Measurements from ENCODE around the gene ANKRD6.

ANKRD6 gene

GRCh38 chr6:89660981-89661380 is 228.0 kb downstream of the ANKRD6 start:
- H3K4me3 ChIP-seq (ENCODE audit: low read length), result no peak overlapping the region
- peaks cover 8% of the 10 kb centered on the region for H3K36me3 ChIP-seq (ENCODE audit: control insufficient read depth, insufficient read depth, low read length)
- H3K9ac ChIP-seq (ENCODE audit: low read length), result no peak overlapping the region
- H3K9me3 ChIP-seq (ENCODE audit: control insufficient read depth, low read length), result no peaks in the 10 kb centered on the region
- no peaks in the 10 kb centered on the region for H3K4me1 ChIP-seq (ENCODE audit: control insufficient read depth, insufficient read depth, low read length)
- H3K27me3 ChIP-seq (ENCODE audit: control insufficient read depth, insufficient read depth, low read length), result no peaks in the 10 kb centered on the region

GRCh38 chr6:89661559-89661958 is 228.6 kb downstream of the ANKRD6 start:
- no peak overlapping the region for H3K9ac ChIP-seq (ENCODE audit: low read length)
- no peak overlapping the region for H3K4me3 ChIP-seq (ENCODE audit: low read length)
- no peaks in the 10 kb centered on the region for H3K9me3 ChIP-seq (ENCODE audit: control insufficient read depth, low read length)
- H3K27me3 ChIP-seq (ENCODE audit: control insufficient read depth, insufficient read depth, low read length), result no peaks in the 10 kb centered on the region
- peaks cover 8% of the 10 kb centered on the region for H3K36me3 ChIP-seq (ENCODE audit: control insufficient read depth, insufficient read depth, low read length)
- H3K4me1 ChIP-seq (ENCODE audit: control insufficient read depth, insufficient read depth, low read length), result no peaks in the 10 kb centered on the region

GRCh38 chr6:89662659-89663223 is 229.8 kb downstream of the ANKRD6 start:
- peaks cover 6% of the 10 kb centered on the region for H3K36me3 ChIP-seq (ENCODE audit: control insufficient read depth, insufficient read depth, low read length)
- no peaks in the 10 kb centered on the region for H3K4me1 ChIP-seq (ENCODE audit: control insufficient read depth, insufficient read depth, low read length)
- H3K27me3 ChIP-seq (ENCODE audit: control insufficient read depth, insufficient read depth, low read length), result no peaks in the 10 kb centered on the region
- no peak overlapping the region for H3K4me3 ChIP-seq (ENCODE audit: low read length)
- no peak overlapping the region for H3K9ac ChIP-seq (ENCODE audit: low read length)
- H3K9me3 ChIP-seq (ENCODE audit: control insufficient read depth, low read length), result no peaks in the 10 kb centered on the region

- no peak overlapping the region for H3K4me3 ChIP-seq (ENCODE audit: low read length)
- no peaks in the 10 kb centered on the region for H3K36me3 ChIP-seq (ENCODE audit: control insufficient read depth, insufficient read depth, low read length)
- H3K9ac ChIP-seq (ENCODE audit: low read length), result no peak overlapping the region
- no peaks in the 10 kb centered on the region for H3K27me3 ChIP-seq (ENCODE audit: control insufficient read depth, insufficient read depth, low read length)
- H3K9me3 ChIP-seq (ENCODE audit: control insufficient read depth, low read length), result no peaks in the 10 kb centered on the region
- no peaks in the 10 kb centered on the region for H3K4me1 ChIP-seq (ENCODE audit: control insufficient read depth, insufficient read depth, low read length)
These were observed 235.1 kb downstream of the ANKRD6 start for GRCh38 chr6:89667872-89668556.

DNA sequence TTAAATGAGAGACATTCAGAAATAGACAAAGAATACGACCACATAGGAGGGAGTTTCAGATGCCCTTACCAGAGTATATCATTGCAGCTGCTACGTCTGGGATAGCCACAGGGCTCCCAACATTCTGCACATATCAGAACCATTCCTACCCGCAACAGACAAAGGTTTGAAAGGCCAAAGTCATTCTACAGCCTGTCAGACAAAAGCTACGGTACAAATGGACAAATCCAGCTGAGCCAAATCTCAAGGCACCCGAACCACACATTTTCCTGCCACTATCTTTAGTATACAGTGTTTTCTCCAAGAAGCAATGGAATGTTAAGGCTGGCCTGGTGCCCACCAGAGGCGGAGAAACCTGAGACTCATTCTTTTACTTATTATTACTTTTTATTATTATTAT is 236.1 kb downstream of the ANKRD6 start:
- no peaks in the 10 kb centered on the region for H3K36me3 ChIP-seq (ENCODE audit: control insufficient read depth, insufficient read depth, low read length)
- H3K4me3 ChIP-seq (ENCODE audit: low read length), result no peak overlapping the region
- no peaks in the 10 kb centered on the region for H3K9me3 ChIP-seq (ENCODE audit: control insufficient read depth, low read length)
- no peaks in the 10 kb centered on the region for H3K27me3 ChIP-seq (ENCODE audit: control insufficient read depth, insufficient read depth, low read length)
- no peak overlapping the region for H3K9ac ChIP-seq (ENCODE audit: low read length)
- H3K4me1 ChIP-seq (ENCODE audit: control insufficient read depth, insufficient read depth, low read length), result no peaks in the 10 kb centered on the region

- H3K36me3 ChIP-seq (ENCODE audit: control insufficient read depth, insufficient read depth, low read length), result no peaks in the 10 kb centered on the region
- H3K4me1 ChIP-seq (ENCODE audit: control insufficient read depth, insufficient read depth, low read length), result no peaks in the 10 kb centered on the region
- no peak overlapping the region for H3K4me3 ChIP-seq (ENCODE audit: low read length)
- H3K9me3 ChIP-seq (ENCODE audit: control insufficient read depth, low read length), result no peaks in the 10 kb centered on the region
- H3K27me3 ChIP-seq (ENCODE audit: control insufficient read depth, insufficient read depth, low read length), result no peaks in the 10 kb centered on the region
- H3K9ac ChIP-seq (ENCODE audit: low read length), result no peak overlapping the region
These were observed 238.1 kb downstream of the ANKRD6 start for GRCh38 chr6:89670935-89671565.

DNA sequence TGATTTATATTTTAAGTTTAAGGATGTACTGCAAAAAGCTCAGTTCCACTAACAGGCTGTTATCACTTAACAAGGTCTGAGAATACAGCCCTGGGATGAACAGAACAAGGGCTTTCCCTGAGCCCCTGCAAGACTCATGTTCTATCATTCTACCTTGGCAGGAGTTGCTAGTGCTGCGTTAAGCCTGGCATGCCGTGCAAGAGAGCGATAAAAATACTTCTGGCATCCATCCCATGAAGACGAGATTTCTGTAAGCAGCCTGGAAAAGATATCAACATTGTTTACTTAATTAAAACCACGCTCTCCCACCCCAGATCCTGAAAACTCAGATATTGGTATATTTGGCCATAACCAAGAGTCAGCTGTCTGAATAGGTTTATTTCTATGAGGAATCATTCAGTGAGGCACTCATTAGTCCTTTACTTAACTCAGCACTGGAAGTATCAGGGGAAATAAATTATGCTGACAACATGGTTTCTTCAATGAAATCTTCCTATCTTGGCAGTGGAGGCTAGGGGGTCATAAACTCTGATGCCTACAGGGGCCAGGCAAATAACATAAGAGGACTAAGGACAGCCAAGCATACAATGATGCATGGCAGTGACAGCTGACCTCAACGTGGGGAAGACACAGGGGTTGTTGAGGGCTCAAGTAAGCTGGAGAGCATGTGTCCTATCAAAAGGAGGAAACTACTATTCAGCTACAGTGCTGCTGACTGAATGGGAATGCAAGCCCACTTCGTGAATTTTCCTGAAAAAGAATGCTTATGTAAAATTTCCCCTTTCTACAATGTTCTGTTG is 243.2 kb downstream of the ANKRD6 start:
- Histone ChIP-seq H3K4me3 (ENCODE audit: low read length) (no peak overlapping the region), H3K27me3 (ENCODE audit: control insufficient read depth, insufficient read depth, low read length) (no peaks in the 10 kb centered on the region), H3K9me3 (ENCODE audit: control insufficient read depth, low read length) (no peaks in the 10 kb centered on the region), H3K36me3 (ENCODE audit: control insufficient read depth, insufficient read depth, low read length) (peaks cover 10% of the 10 kb centered on the region), H3K9ac (ENCODE audit: low read length) (no peak overlapping the region), H3K4me1 (ENCODE audit: control insufficient read depth, insufficient read depth, low read length) (no peaks in the 10 kb centered on the region)

DNA sequence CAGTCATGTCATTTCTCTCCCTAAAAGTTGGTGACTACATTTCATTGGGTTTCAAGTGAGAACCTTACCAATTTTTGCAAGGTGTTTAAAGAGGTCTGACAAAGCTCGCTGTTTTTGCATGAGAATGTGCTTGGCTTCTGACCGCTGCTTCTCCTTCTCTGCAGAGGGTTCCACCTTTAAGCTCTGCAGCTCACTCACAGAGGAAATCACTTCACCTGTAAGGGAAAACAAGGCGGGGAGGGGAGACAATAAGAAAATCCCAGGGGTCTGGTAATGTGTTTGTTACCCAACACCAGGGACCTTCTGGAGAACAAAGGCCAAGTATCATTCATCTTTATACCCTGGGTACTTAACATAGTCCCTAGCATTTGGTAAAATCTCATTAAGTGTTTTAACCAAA is 245.6 kb downstream of the ANKRD6 start:
- peaks cover 10% of the 10 kb centered on the region for H3K36me3 ChIP-seq (ENCODE audit: control insufficient read depth, insufficient read depth, low read length)
- no peaks in the 10 kb centered on the region for H3K27me3 ChIP-seq (ENCODE audit: control insufficient read depth, insufficient read depth, low read length)
- no peaks in the 10 kb centered on the region for H3K9me3 ChIP-seq (ENCODE audit: control insufficient read depth, low read length)
- no peak overlapping the region for H3K4me3 ChIP-seq (ENCODE audit: low read length)
- H3K9ac ChIP-seq (ENCODE audit: low read length), result no peak overlapping the region
- H3K4me1 ChIP-seq (ENCODE audit: control insufficient read depth, insufficient read depth, low read length), result no peaks in the 10 kb centered on the region

- no peak overlapping the region for H3K4me3 ChIP-seq (ENCODE audit: low read length)
- no peaks in the 10 kb centered on the region for H3K27me3 ChIP-seq (ENCODE audit: control insufficient read depth, insufficient read depth, low read length)
- no peaks in the 10 kb centered on the region for H3K9me3 ChIP-seq (ENCODE audit: control insufficient read depth, low read length)
- H3K36me3 ChIP-seq (ENCODE audit: control insufficient read depth, insufficient read depth, low read length), result peaks cover 10% of the 10 kb centered on the region
- no peak overlapping the region for H3K9ac ChIP-seq (ENCODE audit: low read length)
- H3K4me1 ChIP-seq (ENCODE audit: control insufficient read depth, insufficient read depth, low read length), result no peaks in the 10 kb centered on the region
These were observed 246.5 kb downstream of the ANKRD6 start for GRCh38 chr6:89679215-89680120.

- no peaks in the 10 kb centered on the region for H3K9me3 ChIP-seq (ENCODE audit: control insufficient read depth, low read length)
- no peaks in the 10 kb centered on the region for H3K4me1 ChIP-seq (ENCODE audit: control insufficient read depth, insufficient read depth, low read length)
- peaks cover 10% of the 10 kb centered on the region for H3K36me3 ChIP-seq (ENCODE audit: control insufficient read depth, insufficient read depth, low read length)
- H3K4me3 ChIP-seq (ENCODE audit: low read length), result no peak overlapping the region
- no peak overlapping the region for H3K9ac ChIP-seq (ENCODE audit: low read length)
- H3K27me3 ChIP-seq (ENCODE audit: control insufficient read depth, insufficient read depth, low read length), result no peaks in the 10 kb centered on the region
These were observed 247.2 kb downstream of the ANKRD6 start for GRCh38 chr6:89680150-89680549.

GRCh38 chr6:89680551-89680950 is 247.6 kb downstream of the ANKRD6 start:
- Histone ChIP-seq H3K9me3 (ENCODE audit: control insufficient read depth, low read length) (no peaks in the 10 kb centered on the region), H3K9ac (ENCODE audit: low read length) (no peak overlapping the region), H3K36me3 (ENCODE audit: control insufficient read depth, insufficient read depth, low read length) (peaks cover 10% of the 10 kb centered on the region), H3K4me1 (ENCODE audit: control insufficient read depth, insufficient read depth, low read length) (no peaks in the 10 kb centered on the region), H3K4me3 (ENCODE audit: low read length) (no peak overlapping the region), H3K27me3 (ENCODE audit: control insufficient read depth, insufficient read depth, low read length) (no peaks in the 10 kb centered on the region)
